Measurements from ENCODE around the gene GJB5. TPM values are rescaled to one million over a fixed set of nuclear protein-coding genes. Genes with fewer than 3 reads are reported as not detected.
"Not testable (repeated sequence)": the region's sequence is repeated elsewhere in the genome, so short reads cannot be mapped to it uniquely, and the experiment has no call there.

GJB5 gene
- total and polyA plus RNA-seq, 2 donors from 2014 or later: not detected

- Histone ChIP-seq H3K27me3 (ENCODE audit: control insufficient read depth, insufficient read depth, low read length) (no peaks in the 10 kb centered on the region), H3K4me1 (ENCODE audit: control insufficient read depth in 2 of 3, insufficient read depth in 2 of 3, low read depth in 1 of 3, low read length in 3 of 3) (no peaks in the 10 kb centered on the region), H3K9me3 (ENCODE audit: control insufficient read depth in 2 of 3, insufficient read depth in 1 of 3, low read length in 3 of 3) (no peaks in the 10 kb centered on the region), H3K4me3 (ENCODE audit: low read length in 3 of 3) (no peak overlapping the region), H3K9ac (ENCODE audit: low read length in 3 of 3) (no peak overlapping the region), H3K36me3 (ENCODE audit: control insufficient read depth in 2 of 3, insufficient read depth in 3 of 3, low read length in 3 of 3) (no peaks in the 10 kb centered on the region), H3K27ac (ENCODE audit: low read depth in 2 of 2, low read length in 2 of 2) (no peak overlapping the region)
- TF ChIP-seq CTCF (IDR thresholded peaks at IDR 0.05; ENCODE audit: borderline replicate concordance, extremely low read depth, insufficient read depth): no peak
- intact Hi-C loops (cut with DNase I): no loop called here
- FAIRE-seq (no peak), DNase-seq (no peak)
Observed at GRCh38 chr1:34721646-34722355, 33.0 kb upstream of the GJB5 start.

- no peak for DNase-seq
Observed at GRCh38 chr1:34726861-34727260, 28.0 kb upstream of the GJB5 start.

GRCh38 chr1:34730485-34730884 lies 24.4 kb upstream of the GJB5 start:
- Histone ChIP-seq H3K27me3 (ENCODE audit: control insufficient read depth, insufficient read depth, low read length) (no peaks in the 10 kb centered on the region), H3K36me3 (ENCODE audit: control insufficient read depth in 2 of 3, insufficient read depth in 3 of 3, low read length in 3 of 3) (no peaks in the 10 kb centered on the region), H3K4me3 (ENCODE audit: low read length in 3 of 3) (no peak overlapping the region), H3K27ac (ENCODE audit: low read depth in 2 of 2, low read length in 2 of 2) (no peak overlapping the region), H3K9me3 (ENCODE audit: control insufficient read depth in 2 of 3, insufficient read depth in 1 of 3, low read length in 3 of 3) (no peaks in the 10 kb centered on the region), H3K4me1 (ENCODE audit: control insufficient read depth in 2 of 3, insufficient read depth in 2 of 3, low read depth in 1 of 3, low read length in 3 of 3) (no peaks in the 10 kb centered on the region), H3K9ac (ENCODE audit: low read length in 3 of 3) (no peak overlapping the region)
- no peak for DNase-seq
- FAIRE-seq: no peak
- intact Hi-C loops (cut with DNase I): no loop called here
- TF ChIP-seq CTCF (IDR thresholded peaks at IDR 0.05; ENCODE audit: borderline replicate concordance, extremely low read depth, insufficient read depth): no peak

More at GRCh38 chr1:34726861-34727260, 28.0 kb upstream of the GJB5 start:
- no peak for TF ChIP-seq CTCF (IDR thresholded peaks at IDR 0.05; ENCODE audit: borderline replicate concordance, extremely low read depth, insufficient read depth)
- Histone ChIP-seq H3K9ac (ENCODE audit: low read length in 3 of 3) (no peak overlapping the region), H3K36me3 (ENCODE audit: control insufficient read depth in 2 of 3, insufficient read depth in 3 of 3, low read length in 3 of 3) (no peaks in the 10 kb centered on the region), H3K27me3 (ENCODE audit: control insufficient read depth, insufficient read depth, low read length) (no peaks in the 10 kb centered on the region), H3K4me3 (ENCODE audit: low read length in 3 of 3) (no peak overlapping the region), H3K4me1 (ENCODE audit: control insufficient read depth in 2 of 3, insufficient read depth in 2 of 3, low read depth in 1 of 3, low read length in 3 of 3) (no peaks in the 10 kb centered on the region), H3K27ac (ENCODE audit: low read depth in 2 of 2, low read length in 2 of 2) (no peak overlapping the region), H3K9me3 (ENCODE audit: control insufficient read depth in 2 of 3, insufficient read depth in 1 of 3, low read length in 3 of 3) (no peaks in the 10 kb centered on the region)
- no peak for FAIRE-seq
- intact Hi-C loops (cut with DNase I): no loop called here

- H3K27me3 ChIP-seq (ENCODE audit: control insufficient read depth, insufficient read depth, low read length); intact Hi-C loops (cut with DNase I); H3K4me3 ChIP-seq (ENCODE audit: low read length in 3 of 3); H3K27ac ChIP-seq (ENCODE audit: low read depth in 2 of 2, low read length in 2 of 2); H3K36me3 ChIP-seq (ENCODE audit: control insufficient read depth in 2 of 3, insufficient read depth in 3 of 3, low read length in 3 of 3); H3K9ac ChIP-seq (ENCODE audit: low read length in 3 of 3); H3K4me1 ChIP-seq (ENCODE audit: control insufficient read depth in 2 of 3, insufficient read depth in 2 of 3, low read depth in 1 of 3, low read length in 3 of 3); H3K9me3 ChIP-seq (ENCODE audit: control insufficient read depth in 2 of 3, insufficient read depth in 1 of 3, low read length in 3 of 3); FAIRE-seq; DNase-seq: not testable (repeated sequence)
Observed at GRCh38 chr1:34732831-34733230, 22.0 kb upstream of the GJB5 start.

Measured in kidney (tissue), 14 donors.